ENCODE data around the gene PKMYT1.
"Not testable (repeated sequence)": the region's sequence is repeated elsewhere in the genome, so short reads cannot be mapped to it uniquely, and the experiment has no call there.

PKMYT1 gene

GRCh38 chr16:2962334-2963073 lies 17.7 kb downstream of the PKMYT1 start:
- no peak for DNase-seq

- no peak for DNase-seq
Observed at GRCh38 chr16:2960183-2961010, 19.8 kb downstream of the PKMYT1 start.

GRCh38 chr16:2959206-2959605 lies 21.0 kb downstream of the PKMYT1 start:
- DNase-seq = no peak

GRCh38 chr16:2956579-2956956 lies 23.7 kb downstream of the PKMYT1 start:
- DNase-seq = no peak

- no peak for DNase-seq
Observed at GRCh38 chr16:2955779-2956578, 24.3 kb downstream of the PKMYT1 start.

- DNase-seq = no peak
Observed at GRCh38 chr16:2955438-2955778, 24.8 kb downstream of the PKMYT1 start.

- DNase-seq = no peak
Observed at GRCh38 chr16:2954656-2955381, 25.4 kb downstream of the PKMYT1 start.

GRCh38 chr16:2953706-2954627 lies 26.3 kb downstream of the PKMYT1 start:
- no peak for DNase-seq

- DNase-seq = peak in 1 of 51 donors; percentile 47
Observed at GRCh38 chr16:2952679-2953078, 27.6 kb downstream of the PKMYT1 start.

- no peak for DNase-seq
Observed at GRCh38 chr16:2950773-2951172, 29.5 kb downstream of the PKMYT1 start.

GRCh38 chr16:2950353-2950724 lies 29.9 kb downstream of the PKMYT1 start:
- DNase-seq = no peak

- DNase-seq = no peak
Observed at GRCh38 chr16:2949705-2950352, 30.4 kb downstream of the PKMYT1 start.

GRCh38 chr16:2948807-2949704 lies 31.2 kb downstream of the PKMYT1 start:
- no peak for DNase-seq

GRCh38 chr16:2946649-2947048 lies 33.6 kb downstream of the PKMYT1 start:
- DNase-seq = no peak

GRCh38 chr16:2943716-2944115 lies 36.5 kb downstream of the PKMYT1 start:
- DNase-seq = not testable (repeated sequence)

- DNase-seq = no peak
Observed at GRCh38 chr16:2942045-2942444, 38.2 kb downstream of the PKMYT1 start.

GRCh38 chr16:2939968-2940367 lies 40.3 kb downstream of the PKMYT1 start:
- DNase-seq = no peak

- no peak for DNase-seq
Observed at GRCh38 chr16:2938206-2938605, 42.0 kb downstream of the PKMYT1 start.

GRCh38 chr16:2937170-2937569 lies 43.1 kb downstream of the PKMYT1 start:
- DNase-seq = no peak
